ENCODE data around the gene CFAP46. TPM values are rescaled to one million over a fixed set of nuclear protein-coding genes. Genes with fewer than 3 reads are reported as not detected.

CFAP46 gene
- total and polyA plus RNA-seq, 12 donors: 0.15 to 5.5 (median 1.1) TPM; not detected in 3

- no peaks in the 10 kb centered on the region for H3K9me3 ChIP-seq (replicated peaks in 1 of 3)
- no peaks in the 10 kb centered on the region for H3K36me3 ChIP-seq (replicated peaks in 1 of 2)
- TF ChIP-seq CTCF (IDR thresholded peaks at IDR 0.05) (no peak), POLR2A (IDR thresholded peaks at IDR 0.05) (no peak)
- H3K4me1 ChIP-seq (replicated peaks in 1 of 2): no peaks in the 10 kb centered on the region
- intact Hi-C loops (cut with DNase I): no loop called here
- no peak for DNase-seq
- no peaks in the 10 kb centered on the region for H3K27me3 ChIP-seq
- H3K27ac ChIP-seq: no peak overlapping the region
- H3K4me3 ChIP-seq: no peak overlapping the region
- 86 to 91% (median 87%) methylated on average over 7 of the region's 7 CpGs for WGBS, 4 donors
These were observed 41.0 kb downstream of the CFAP46 start for GRCh38 chr10:132901351-132901750.

- H3K9me3 ChIP-seq (replicated peaks in 1 of 3): no peaks in the 10 kb centered on the region
These were observed 42.1 kb downstream of the CFAP46 start for GRCh38 chr10:132900211-132900756.

DNA sequence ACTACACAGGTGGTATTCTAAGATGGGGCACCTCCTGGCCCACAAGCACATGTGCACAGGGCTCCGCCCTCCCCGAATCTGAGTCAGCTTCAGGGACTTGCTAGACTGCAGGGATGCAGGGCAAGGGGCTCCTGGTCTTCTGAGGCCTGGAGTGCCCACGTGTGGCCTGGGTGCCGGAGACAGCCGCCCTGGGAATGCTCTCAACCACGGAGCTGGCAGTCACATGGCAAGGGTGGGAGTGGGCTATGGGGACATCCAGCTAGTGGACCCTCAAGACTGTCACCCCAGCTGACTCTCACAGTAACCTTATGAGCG is 42.7 kb downstream of the CFAP46 start:
- no peaks in the 10 kb centered on the region for H3K36me3 ChIP-seq (replicated peaks in 1 of 2)
- H3K9me3 ChIP-seq (replicated peaks in 1 of 3): no peaks in the 10 kb centered on the region
- H3K4me1 ChIP-seq (replicated peaks in 1 of 2): no peaks in the 10 kb centered on the region
- intact Hi-C loops (cut with DNase I): no loop called here
- TF ChIP-seq POLR2A (IDR thresholded peaks at IDR 0.05) (no peak), CTCF (IDR thresholded peaks at IDR 0.05) (no peak)
- no peak overlapping the region for H3K27ac ChIP-seq
- peak in 1 of 7 donors; percentile 1 for DNase-seq
- H3K4me3 ChIP-seq: no peak overlapping the region
- 69 to 88% (median 83%) methylated on average over 2 to 7 of the region's 7 CpGs for WGBS, 4 donors
- H3K27me3 ChIP-seq: no peaks in the 10 kb centered on the region

More at GRCh38 chr10:132900211-132900756, 42.1 kb downstream of the CFAP46 start:
- Histone ChIP-seq H3K27ac (no peak overlapping the region), H3K4me1 (replicated peaks in 1 of 2) (no peaks in the 10 kb centered on the region), H3K4me3 (no peak overlapping the region), H3K36me3 (replicated peaks in 1 of 2) (no peaks in the 10 kb centered on the region), H3K27me3 (no peaks in the 10 kb centered on the region)
- WGBS, 4 donors: 87 to 89% (median 88%) methylated on average over 5 to 14 of the region's 14 CpGs
- TF ChIP-seq POLR2A (IDR thresholded peaks at IDR 0.05) (no peak), CTCF (IDR thresholded peaks at IDR 0.05) (no peak)
- intact Hi-C loops (cut with DNase I): no loop called here
- peak in 1 of 7 donors; percentile 3 for DNase-seq

DNA sequence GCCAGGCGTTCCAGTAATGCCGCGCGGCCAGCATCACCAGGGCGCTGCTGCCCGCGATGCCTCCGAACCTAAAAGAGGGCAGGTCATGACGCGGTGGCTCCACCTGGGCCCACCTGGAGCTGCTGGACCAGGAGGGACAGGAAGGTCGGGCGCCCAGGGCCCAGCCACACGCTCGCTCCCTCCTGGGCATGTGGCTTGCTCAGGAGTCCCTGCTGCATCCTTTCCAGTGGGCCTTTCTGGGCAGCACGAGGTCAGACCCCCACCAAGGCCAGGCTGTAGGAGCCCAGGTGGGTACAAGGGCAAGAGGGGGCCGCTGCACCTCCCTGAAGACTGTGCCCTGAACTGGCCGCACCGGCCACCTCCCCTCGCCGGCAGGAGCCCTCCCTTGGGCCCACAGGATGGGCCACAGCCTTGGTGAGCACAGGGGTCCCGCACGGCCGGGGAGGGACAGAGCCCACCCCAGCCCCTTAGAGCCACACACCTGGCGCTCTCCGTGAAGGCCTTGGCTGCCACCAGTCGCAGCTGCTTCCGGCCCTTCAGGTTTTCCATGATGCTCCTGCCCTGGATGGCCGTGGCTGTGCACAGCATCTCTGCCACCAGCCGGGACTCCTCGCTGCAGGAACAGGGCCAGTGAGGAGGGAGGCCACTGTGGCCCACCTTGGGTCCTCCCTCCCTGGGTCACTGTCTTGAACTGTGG is 43.2 kb downstream of the CFAP46 start:
- Histone ChIP-seq H3K4me1 (replicated peaks in 1 of 2) (no peaks in the 10 kb centered on the region), H3K36me3 (replicated peaks in 1 of 2) (no peaks in the 10 kb centered on the region), H3K9me3 (replicated peaks in 1 of 3) (no peaks in the 10 kb centered on the region), H3K27me3 (no peaks in the 10 kb centered on the region), H3K27ac (no peak overlapping the region), H3K4me3 (no peak overlapping the region)
- peak in 1 of 7 donors; percentile 6 for DNase-seq
- 74 to 92% (median 90%) methylated on average over 2 to 30 of the region's 30 CpGs for WGBS, 4 donors
- intact Hi-C loops (cut with DNase I): no loop called here
- TF ChIP-seq POLR2A (IDR thresholded peaks at IDR 0.05) (no peak), CTCF (IDR thresholded peaks at IDR 0.05) (no peak)

Measured in adrenal gland (tissue), 12 donors.